GM23248 (cell line): ENCODE measurements around the gene CHST12. TPM values are rescaled to one million over a fixed set of nuclear protein-coding genes. Genes with fewer than 3 reads are reported as not detected.

Experiments
- DNase-seq: peaks from one replicate; pipeline ENCODE4 v3.0.0-alpha.2; 2015
- H2AFZ ChIP-seq: fragments of 200-600 bp; sonication (generic); 2 replicates; pipeline ENCODE4 v1.6.1; 2016; ENCODE audit warnings: antibody characterized with exemption
- H3F3A ChIP-seq: fragments of 200-600 bp; sonication (generic); 2 replicates; pipeline ENCODE4 v1.6.1; 2016; ENCODE audit warnings: mild to moderate bottlenecking, antibody characterized with exemption, mixed run types; ENCODE audit not compliant: insufficient read depth
- H3K27ac ChIP-seq: fragments of 200-600 bp; sonication (generic); 2 replicates; pipeline ENCODE4 v1.5.1; 2016; ENCODE audit warnings: mild to moderate bottlenecking
- H3K27me3 ChIP-seq: fragments of 200-600 bp; sonication (generic); replicated peaks from 2 replicates; pipeline ENCODE4 v1.6.1; 2016; ENCODE audit warnings: mild to moderate bottlenecking; ENCODE audit not compliant: insufficient read depth
- H3K36me3 ChIP-seq: fragments of 200-600 bp; sonication (generic); 2 replicates; pipeline ENCODE4 v1.6.1; 2016; ENCODE audit warnings: low read depth, mild to moderate bottlenecking
- H3K4me1 ChIP-seq: fragments of 200-600 bp; sonication (generic); 2 replicates; pipeline ENCODE4 v1.6.1; 2016; ENCODE audit warnings: mild to moderate bottlenecking; ENCODE audit not compliant: insufficient read depth
- H3K4me2 ChIP-seq: fragments of 200-600 bp; sonication (generic); one replicate; pipeline ENCODE4 v1.6.1; 2016; ENCODE audit warnings: mild to moderate bottlenecking; ENCODE audit not compliant: unreplicated experiment
- H3K4me3 ChIP-seq: fragments of 200-600 bp; sonication (generic); 2 replicates; pipeline ENCODE4 v1.5.1; 2016; ENCODE audit warnings: mild to moderate bottlenecking
- H3K79me2 ChIP-seq: fragments of 200-600 bp; sonication (generic); 2 replicates; pipeline ENCODE4 v1.6.1; 2016; ENCODE audit warnings: mild to moderate bottlenecking; ENCODE audit not compliant: insufficient read depth
- H3K9ac ChIP-seq: fragments of 200-600 bp; sonication (generic); 2 replicates; pipeline ENCODE4 v1.6.1; 2016; ENCODE audit warnings: mild to moderate bottlenecking
- H3K9me2 ChIP-seq: fragments of 200-600 bp; sonication (generic); 2 replicates; pipeline ENCODE4 v1.6.1; 2016; ENCODE audit warnings: mixed run types, mild to moderate bottlenecking, moderate library complexity; ENCODE audit not compliant: insufficient read depth
- H3K9me3 ChIP-seq: fragments of 200-600 bp; sonication (generic); one replicate; pipeline ENCODE4 v1.6.1; 2017; ENCODE audit warnings: low read depth
- H4K20me1 ChIP-seq: fragments of 200-600 bp; sonication (generic); 2 replicates; pipeline ENCODE4 v1.6.0; 2016; ENCODE audit not compliant: insufficient read depth
- EZH2 ChIP-seq: fragments of 200-600 bp; sonication (generic); IDR thresholded peaks from 2 replicates; pipeline ENCODE4 v1.6.1; 2018; ENCODE audit warnings: antibody characterized with exemption, mild to moderate bottlenecking; ENCODE audit not compliant: insufficient read depth, poor library complexity, severe bottlenecking
- EZH2phosphoT487 ChIP-seq: fragments of 200-600 bp; sonication (generic); IDR thresholded peaks from 2 replicates; pipeline ENCODE4 v1.6.1; 2018; ENCODE audit warnings: antibody characterized with exemption, moderate library complexity, mild to moderate bottlenecking, low read depth; ENCODE audit not compliant: insufficient read depth
- WGBS, 2 experiments: methylation state at CpG; one replicate each; pipeline ENCODE4 v1.1.6; 2015 to 2017; ENCODE audit warnings: low lambda C conversion rate in 2 of 2, low coverage in 1 of 2; ENCODE audit errors: missing lambda C conversion rate in 2 of 2; 5-methylcytosine and 5-hydroxymethylcytosine counted together
- in situ Hi-C: fragments of 300-500 bp; cut with MboI; formaldehyde crosslinking; loops from 2 replicates; pipeline ENCODE4 v1.15.0; 2020
- polyA plus RNA-seq: library from polyadenylated mRNA; unstranded; fragments of >200 nt; fragmentation: Nextera tagmentation; extraction: Ambion mirVana; gene quantifications from 2 replicates; pipeline ENCODE4 v1.2.1, GENCODE V29; 2016
- total RNA-seq: library from RNA; depleted of rRNA; stranded (reverse); fragments of >200 nt; shearing (Covaris generic); gene quantifications from 2 replicates; pipeline ENCODE4 v1.2.3, GENCODE V29; 2014

CHST12 gene
- total and polyA plus RNA-seq, 2 experiments from 2014 or later: 10.6 to 33.7 TPM

DNA sequence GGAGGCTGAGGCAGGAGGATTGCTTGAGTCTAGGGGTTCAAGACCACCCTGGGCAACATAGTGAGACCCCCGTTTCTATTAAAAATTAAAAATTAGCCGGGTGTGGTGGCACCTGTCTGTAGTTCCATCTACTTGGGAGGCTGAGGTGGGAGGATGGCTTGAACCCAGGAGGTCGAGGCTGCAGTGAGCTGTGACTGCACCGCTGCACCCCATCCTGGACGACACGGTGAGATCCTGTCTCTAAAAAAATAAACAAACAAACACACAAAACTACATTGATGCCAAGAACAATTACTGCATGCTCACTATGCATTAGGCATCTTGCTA is 761 bp upstream of the CHST12 start:
- 50 to 56% methylated on average over 6 of the region's 6 CpGs for WGBS, 2 experiments
- no peak for TF ChIP-seq EZH2
- TF ChIP-seq EZH2phosphoT487: no peak

DNA sequence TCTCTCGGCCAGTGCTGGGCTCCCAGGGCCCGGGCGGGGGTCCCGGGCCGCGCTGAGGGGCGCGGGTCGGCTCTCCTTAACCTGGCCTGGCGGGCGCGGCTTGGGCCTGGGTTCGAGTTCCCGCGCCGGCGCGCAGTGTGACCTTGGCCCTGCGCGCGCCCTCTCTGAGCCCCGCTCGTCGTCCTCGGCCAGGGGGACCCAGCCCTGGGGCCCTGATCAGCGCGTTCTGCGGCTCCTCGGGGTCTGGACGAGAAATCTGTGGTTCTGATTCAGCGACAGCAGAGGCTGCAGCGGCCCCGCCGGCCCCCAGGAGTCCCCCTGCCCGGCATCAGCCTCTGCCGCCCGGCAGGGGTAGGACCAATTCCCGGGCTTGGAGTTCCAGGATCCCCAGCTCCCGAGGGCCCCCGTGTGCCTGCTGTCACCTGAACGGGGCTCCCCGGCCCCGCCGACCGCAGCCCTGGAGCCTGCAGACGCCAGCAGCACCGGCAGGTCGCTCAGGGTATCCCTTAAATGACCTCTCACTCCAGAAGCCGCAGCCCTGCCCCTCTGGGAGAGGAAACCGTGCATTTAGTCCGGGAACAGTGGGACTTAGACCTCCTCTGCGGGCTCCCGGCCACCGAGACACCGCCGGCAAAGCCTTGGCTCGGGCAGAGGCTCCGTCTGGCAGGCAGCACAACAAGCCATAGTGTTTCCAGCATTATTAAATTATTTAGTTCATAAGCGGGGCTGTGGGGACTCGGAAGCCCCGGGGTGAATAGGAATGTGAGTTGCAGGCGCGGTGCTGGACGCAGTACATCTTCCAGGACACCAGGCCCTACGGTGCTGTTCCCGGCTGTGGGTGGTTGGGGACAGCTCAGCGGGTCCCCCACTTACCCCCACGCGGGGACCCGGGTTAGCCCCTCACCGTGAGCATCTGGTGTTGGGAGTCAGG is 572 bp downstream of the CHST12 start:
- no peaks in the 10 kb centered on the region for H3K9me2 ChIP-seq
- H3K4me2 ChIP-seq: peak overlapping the region; percentile 98
- TF ChIP-seq EZH2phosphoT487 (no peak), EZH2 (no peak)
- H3F3A ChIP-seq: peaks cover 12% of the 10 kb centered on the region; the same call in 1 of the 2 replicates
- in situ Hi-C loops: no loop called here
- H3K9ac ChIP-seq: peak overlapping the region; percentile 86
- DNase-seq: peak; percentile 72
- no peaks in the 10 kb centered on the region for H4K20me1 ChIP-seq
- peak overlapping the region; percentile 1; the same call in 1 of the 2 replicates for H3K27ac ChIP-seq
- peaks cover 49% of the 10 kb centered on the region for H3K79me2 ChIP-seq
- no peaks in the 10 kb centered on the region for H3K9me3 ChIP-seq
- no peaks in the 10 kb centered on the region for H3K27me3 ChIP-seq
- H3K36me3 ChIP-seq: no peaks in the 10 kb centered on the region
- peaks cover 18% of the 10 kb centered on the region for H3K4me1 ChIP-seq
- peak overlapping the region; percentile 79 for H2AFZ ChIP-seq
- H3K4me3 ChIP-seq: peak overlapping the region; percentile 90
- WGBS, 2 experiments: 0 to 3% methylated on average over 44 to 56 of the region's 71 CpGs

More for the DNA sequence above, 761 bp upstream of the CHST12 start:
- Histone ChIP-seq H3K4me2 (peak overlapping the region; percentile 83), H3K9me3 (no peaks in the 10 kb centered on the region), H3F3A (peaks cover 12% of the 10 kb centered on the region; the same call in 1 of the 2 replicates), H3K27me3 (no peaks in the 10 kb centered on the region), H3K4me3 (peak overlapping the region; percentile 84), H3K9ac (peak overlapping the region; percentile 81), H3K4me1 (peaks cover 18% of the 10 kb centered on the region), H4K20me1 (no peaks in the 10 kb centered on the region), H3K9me2 (no peaks in the 10 kb centered on the region), H3K27ac (peak overlapping the region; percentile 30; the same call in 1 of the 2 replicates), H3K36me3 (no peaks in the 10 kb centered on the region), H2AFZ (peak overlapping the region; percentile 82), H3K79me2 (peaks cover 37% of the 10 kb centered on the region)
- in situ Hi-C loops: no loop called here
- no peak for DNase-seq

DNA sequence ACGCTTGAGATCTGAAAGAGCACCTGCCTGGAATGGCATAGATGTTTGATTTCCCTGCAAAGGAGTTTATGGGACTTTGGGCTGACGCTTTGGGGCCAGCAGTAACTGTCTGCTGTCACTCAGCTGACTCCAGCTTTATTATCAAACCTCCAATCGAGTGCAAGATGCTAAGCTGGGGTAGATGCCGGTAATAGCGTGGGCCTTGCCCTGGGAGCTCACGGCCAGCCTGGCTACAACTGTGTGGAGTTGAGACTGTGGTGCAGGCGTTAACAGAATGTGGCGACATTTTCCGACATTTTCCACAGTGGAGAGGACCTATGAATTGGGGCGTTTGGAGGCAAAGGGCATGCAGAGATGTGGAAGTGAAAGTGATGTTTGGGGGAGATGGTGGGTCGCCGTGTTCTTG is 1.3 kb downstream of the CHST12 start:
- H3K9me3 ChIP-seq: no peaks in the 10 kb centered on the region
- in situ Hi-C loops: no loop called here
- H3K9ac ChIP-seq: peak overlapping the region; percentile 86
- H3F3A ChIP-seq: peaks cover 5% of the 10 kb centered on the region; the same call in 1 of the 2 replicates
- no peak for TF ChIP-seq EZH2
- TF ChIP-seq EZH2phosphoT487: no peak
- H3K27ac ChIP-seq: no peak overlapping the region
- DNase-seq: no peak
- H3K27me3 ChIP-seq: no peaks in the 10 kb centered on the region
- H3K79me2 ChIP-seq: peaks cover 55% of the 10 kb centered on the region
- H3K4me1 ChIP-seq: peaks cover 15% of the 10 kb centered on the region
- no peaks in the 10 kb centered on the region for H4K20me1 ChIP-seq
- no peaks in the 10 kb centered on the region for H3K36me3 ChIP-seq
- no peaks in the 10 kb centered on the region for H3K9me2 ChIP-seq
- peak overlapping the region; percentile 98 for H3K4me2 ChIP-seq
- WGBS, 2 experiments: 34 to 44% methylated on average over 12 of the region's 12 CpGs
- peak overlapping the region; percentile 79 for H2AFZ ChIP-seq
- H3K4me3 ChIP-seq: peak overlapping the region; percentile 90

DNA sequence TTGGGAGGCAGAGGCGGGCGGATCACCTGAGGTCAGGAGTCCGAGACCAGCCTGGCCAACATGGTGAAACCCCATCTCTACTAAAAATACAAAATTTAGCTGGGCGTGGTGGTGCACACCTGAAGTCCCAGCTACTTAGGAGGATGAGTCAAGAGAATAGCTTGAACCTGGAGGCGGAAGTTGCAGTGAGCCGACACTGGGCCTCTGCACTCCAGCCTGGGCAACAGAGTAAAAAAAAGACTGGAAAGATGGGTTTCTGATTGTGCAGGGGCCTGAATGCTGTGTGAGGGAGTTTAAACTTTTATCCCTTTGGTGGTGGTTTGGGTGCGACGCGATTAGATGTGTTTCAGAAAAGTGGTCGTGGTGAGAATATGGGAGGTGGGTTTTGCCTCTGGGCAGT is 1.8 kb downstream of the CHST12 start:
- Histone ChIP-seq H3K4me1 (peaks cover 12% of the 10 kb centered on the region; the same call in 1 of the 2 replicates), H3K36me3 (no peaks in the 10 kb centered on the region), H3F3A (peaks cover 6% of the 10 kb centered on the region; the same call in 1 of the 2 replicates), H3K9me3 (no peaks in the 10 kb centered on the region), H4K20me1 (no peaks in the 10 kb centered on the region), H3K27ac (no peak overlapping the region), H3K4me3 (no peak overlapping the region), H3K4me2 (peak overlapping the region; percentile 98), H3K9ac (peak overlapping the region; percentile 86; the same call in 1 of the 2 replicates), H3K27me3 (no peaks in the 10 kb centered on the region), H3K9me2 (no peaks in the 10 kb centered on the region), H3K79me2 (peaks cover 55% of the 10 kb centered on the region), H2AFZ (no peak overlapping the region)
- TF ChIP-seq EZH2 (no peak), EZH2phosphoT487 (no peak)
- no peak for DNase-seq
- in situ Hi-C loops: no loop called here
- WGBS, 2 experiments: 81 to 84% methylated on average over 10 of the region's 10 CpGs
